GM12891 (cell line): ENCODE data around the gene TMED9.

Source experiments
- POLR2A ChIP-seq: IDR thresholded peaks from 2 replicates; pipeline ENCODE4 v1.6.1; 2011; ENCODE audit warnings: low read depth, low read length, control low read depth
- POLR2AphosphoS5 ChIP-seq: IDR thresholded peaks from 2 replicates; pipeline ENCODE4 v1.6.1; 2011; ENCODE audit warnings: low read depth, low read length, control low read depth
- TAF1 ChIP-seq: IDR thresholded peaks from 2 replicates; pipeline ENCODE4 v1.6.1; 2011; ENCODE audit warnings: low read depth, low read length, control low read depth

DNA sequence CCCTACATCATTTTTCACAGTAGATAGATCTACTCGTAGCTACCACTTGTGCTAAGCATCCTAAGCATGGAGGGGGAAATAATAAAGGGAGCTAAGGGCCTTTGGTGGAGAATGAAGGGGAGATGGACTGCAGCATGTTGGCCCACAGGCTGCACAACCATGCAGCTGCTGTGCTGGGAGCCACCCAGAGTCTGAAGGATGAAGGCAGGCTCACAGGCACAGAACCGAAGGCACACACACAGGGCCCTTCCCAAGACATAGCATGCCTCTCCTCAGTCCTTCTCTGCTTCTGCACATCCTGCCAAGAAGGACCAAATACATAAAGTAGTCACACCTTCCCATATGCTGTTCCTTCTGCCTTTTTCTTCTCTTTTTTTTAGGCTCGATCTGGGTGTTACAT is 44.3 kb upstream of the TMED9 start:
- TF ChIP-seq POLR2A (no peak), POLR2AphosphoS5 (no peak), TAF1 (no peak)
